Prostate gland (tissue), 2 donors: Measurements from ENCODE around the gene ZNF470. TPM values are rescaled to one million over a fixed set of nuclear protein-coding genes. Genes with fewer than 3 reads are reported as not detected.

Experiments
- DNase-seq: peaks from one replicate; pipeline ENCODE4 v3.0.0-alpha.2; 2019; ENCODE audit warnings: low spot score
- H3K27ac ChIP-seq, 2 donors: fragments of 200-600 bp; sonication (generic); 2 replicates each; pipeline ENCODE4 v1.5.1; 2017 to 2019
- H3K27me3 ChIP-seq: fragments of 200-600 bp; sonication (generic); replicated peaks from 2 replicates; pipeline ENCODE4 v1.5.1; 2019; ENCODE audit not compliant: insufficient read depth
- H3K36me3 ChIP-seq, 2 donors: fragments of 200-600 bp; sonication (generic); 1 replicate in 1 of 2; 2 replicates in 1 of 2; pipeline versions ENCODE4 v1.5.1 to v1.8.1; 2017 to 2019
- H3K4me1 ChIP-seq: fragments of 200-600 bp; sonication (generic); replicated peaks from 2 replicates; pipeline ENCODE4 v1.5.1; 2019
- H3K4me3 ChIP-seq, 2 donors: fragments of 200-600 bp; sonication (generic); 2 replicates each; pipeline ENCODE4 v1.5.1; 2017 to 2019
- H3K9me3 ChIP-seq: fragments of 200-600 bp; sonication (generic); 2 replicates; pipeline ENCODE4 v1.5.1; 2017
- POLR2A ChIP-seq: fragments of 450-650 bp; IDR thresholded peaks from one replicate; pipeline ENCODE4 v1.6.1; 2016; ENCODE audit warnings: antibody characterized with exemption, mild to moderate bottlenecking
- POLR2AphosphoS5 ChIP-seq: sonication (generic); formaldehyde crosslinking; IDR thresholded peaks from one replicate; pipeline ENCODE4 v1.6.1; 2017; ENCODE audit warnings: antibody characterized with exemption
- WGBS: methylation state at CpG from one replicate; pipeline ENCODE4 v1.1.5; 2018; 5-methylcytosine and 5-hydroxymethylcytosine counted together
- intact Hi-C: fragments of 100-400 bp; cut with DNase I; formaldehyde crosslinking; loops from one replicate; pipeline ENCODE4 v1.14.2; 2022
- total RNA-seq, 2 donors: library from RNA; depleted of rRNA; stranded (reverse); fragments of >200 nt; gene quantifications; one replicate each; pipeline ENCODE4 v1.1.0, GENCODE V29; 2016
- TF ChIP-seq, protein P1 (sequence below), 4 experiments: fragments of 200-600 bp in 2 of 4; fragments of 450-650 bp in 2 of 4; sonication (generic) in 2 of 4; IDR thresholded peaks; 1 replicate in 3 of 4; 2 replicates in 1 of 4; pipeline ENCODE4 v1.5.1; 2016 to 2019; ENCODE audit warnings: antibody characterized with exemption in 4 of 4, mild to moderate bottlenecking in 2 of 4, moderate library complexity in 2 of 4

The ZNF470 gene
- total RNA-seq, 2 donors from 2014 or later, result 5.7 to 6.3 TPM

GRCh38 chr19:56633021-56633420, 65.8 kb downstream of the ZNF470 start:
- Histone ChIP-seq H3K27ac (no peak overlapping the region), H3K36me3 (no peaks in the 10 kb centered on the region), H3K27me3 (no peaks in the 10 kb centered on the region), H3K4me3 (no peak overlapping the region), H3K4me1 (no peaks in the 10 kb centered on the region), H3K9me3 (no peaks in the 10 kb centered on the region)
- 31% methylated on average over 1 of the region's 1 CpG for WGBS
- TF ChIP-seq, protein P1, sequence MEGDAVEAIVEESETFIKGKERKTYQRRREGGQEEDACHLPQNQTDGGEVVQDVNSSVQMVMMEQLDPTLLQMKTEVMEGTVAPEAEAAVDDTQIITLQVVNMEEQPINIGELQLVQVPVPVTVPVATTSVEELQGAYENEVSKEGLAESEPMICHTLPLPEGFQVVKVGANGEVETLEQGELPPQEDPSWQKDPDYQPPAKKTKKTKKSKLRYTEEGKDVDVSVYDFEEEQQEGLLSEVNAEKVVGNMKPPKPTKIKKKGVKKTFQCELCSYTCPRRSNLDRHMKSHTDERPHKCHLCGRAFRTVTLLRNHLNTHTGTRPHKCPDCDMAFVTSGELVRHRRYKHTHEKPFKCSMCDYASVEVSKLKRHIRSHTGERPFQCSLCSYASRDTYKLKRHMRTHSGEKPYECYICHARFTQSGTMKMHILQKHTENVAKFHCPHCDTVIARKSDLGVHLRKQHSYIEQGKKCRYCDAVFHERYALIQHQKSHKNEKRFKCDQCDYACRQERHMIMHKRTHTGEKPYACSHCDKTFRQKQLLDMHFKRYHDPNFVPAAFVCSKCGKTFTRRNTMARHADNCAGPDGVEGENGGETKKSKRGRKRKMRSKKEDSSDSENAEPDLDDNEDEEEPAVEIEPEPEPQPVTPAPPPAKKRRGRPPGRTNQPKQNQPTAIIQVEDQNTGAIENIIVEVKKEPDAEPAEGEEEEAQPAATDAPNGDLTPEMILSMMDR (IDR thresholded peaks at IDR 0.05), result no peak
- no peak for TF ChIP-seq POLR2AphosphoS5
- TF ChIP-seq POLR2A, result no peak
- intact Hi-C loops, result no loop called here
- no peak for DNase-seq

GRCh38 chr19:56637976-56638555, 70.8 kb downstream of the ZNF470 start:
- peaks cover 7% of the 10 kb centered on the region for H3K27me3 ChIP-seq
- no peaks in the 10 kb centered on the region for H3K9me3 ChIP-seq
- H3K4me1 ChIP-seq, result no peaks in the 10 kb centered on the region
- H3K36me3 ChIP-seq, result no peaks in the 10 kb centered on the region
- intact Hi-C loops, result no loop called here
- no peak overlapping the region for H3K27ac ChIP-seq
- 6% methylated on average over 20 of the region's 21 CpGs for WGBS
- TF ChIP-seq POLR2AphosphoS5 (peak; percentile 55), POLR2A (no peak)
- TF ChIP-seq, protein P1 (IDR thresholded peaks at IDR 0.05), result no peak
- no peak overlapping the region for H3K4me3 ChIP-seq
- DNase-seq, result peak; percentile 66

Other genes starting within 250 kb of the ZNF470 start
- 10 to 100 TPM in 1 of 2 donors, 1 to 10 TPM in 1; 6.4 to 12.4 TPM for gene ZNF582, start 173.9 kb upstream of the ZNF470 start, total RNA-seq
- 1 to 10 TPM; 3.6 to 5.2 TPM for gene ZNF583, start 163.1 kb upstream of the ZNF470 start, total RNA-seq
- gene ZNF667, start 90.1 kb upstream of the ZNF470 start, total RNA-seq, result 1 to 10 TPM; 5.5 to 7.6 TPM
- gene ZNF471, start 59.6 kb upstream of the ZNF470 start, total RNA-seq, result 1 to 10 TPM; 4.9 to 8.8 TPM
- gene ZFP28, start 28.5 kb upstream of the ZNF470 start, total RNA-seq, result 10 to 100 TPM in 1 of 2 donors, 1 to 10 TPM in 1; 3.7 to 17.8 TPM
- gene ZNF71, start 27.8 kb downstream of the ZNF470 start, total RNA-seq, result 10 to 100 TPM; 10.3 to 19.7 TPM
- gene SMIM17, start 75.7 kb downstream of the ZNF470 start, total RNA-seq, result not detected
- gene ZNF835, start 104.3 kb downstream of the ZNF470 start, total RNA-seq, result 1 to 10 TPM; 2.5 to 4.5 TPM